Stomach smooth muscle (tissue), 2 donors: Measurements from ENCODE around the gene LTA4H.
A peak's percentile ranks its signal among the peaks of the same experiment; 100 is the strongest.

Source experiments
- H3K27ac ChIP-seq: one replicate; pipeline ENCODE4 v1.7.0; 2013; ENCODE audit warnings: mild to moderate bottlenecking, low read length, inconsistent platforms
- H3K27me3 ChIP-seq, 2 donors: one replicate each; pipeline ENCODE4 v1.7.0; 2013; ENCODE audit warnings: low read length in 2 of 2; ENCODE audit not compliant: insufficient read depth in 2 of 2, control insufficient read depth in 1 of 2
- H3K36me3 ChIP-seq, 2 donors: one replicate each; pipeline ENCODE4 v1.7.0; 2013; ENCODE audit warnings: low read length in 2 of 2; ENCODE audit not compliant: control insufficient read depth in 2 of 2, insufficient read depth in 2 of 2
- H3K4me1 ChIP-seq: one replicate; pipeline ENCODE4 v1.7.0; 2013; ENCODE audit warnings: low read length; ENCODE audit not compliant: control insufficient read depth, insufficient read depth
- H3K4me3 ChIP-seq, 2 donors: one replicate each; pipeline ENCODE4 v1.7.0; 2013; ENCODE audit warnings: low read length in 2 of 2
- H3K9ac ChIP-seq, 2 donors: one replicate each; pipeline ENCODE4 v1.7.0; 2013; ENCODE audit warnings: low read length in 2 of 2, mild to moderate bottlenecking in 1 of 2
- H3K9me3 ChIP-seq, 2 donors: one replicate each; pipeline ENCODE4 v1.7.0; 2013; ENCODE audit warnings: low read length in 2 of 2; ENCODE audit not compliant: control insufficient read depth in 2 of 2
- donor health status: healthy.
- donor health status: Pancreatic carcinoma.

The LTA4H gene

GRCh38 chr12:96045566-96045965, 10.2 kb upstream of the LTA4H start:
- Histone ChIP-seq H3K27me3 (no peaks in the 10 kb centered on the region), H3K4me3 (no peak overlapping the region), H3K36me3 (no peaks in the 10 kb centered on the region), H3K4me1 (no peaks in the 10 kb centered on the region), H3K27ac (no peak overlapping the region), H3K9ac (no peak overlapping the region), H3K9me3 (no peaks in the 10 kb centered on the region)

GRCh38 chr12:96044943-96045290, 9.5 kb upstream of the LTA4H start:
- no peaks in the 10 kb centered on the region for H3K4me1 ChIP-seq
- H3K9ac ChIP-seq, result no peak overlapping the region
- no peak overlapping the region for H3K4me3 ChIP-seq
- no peaks in the 10 kb centered on the region for H3K36me3 ChIP-seq
- H3K27ac ChIP-seq, result no peak overlapping the region
- H3K27me3 ChIP-seq, result no peaks in the 10 kb centered on the region
- no peaks in the 10 kb centered on the region for H3K9me3 ChIP-seq

GRCh38 chr12:96044017-96044942, 8.9 kb upstream of the LTA4H start:
- H3K36me3 ChIP-seq, result no peaks in the 10 kb centered on the region
- no peaks in the 10 kb centered on the region for H3K9me3 ChIP-seq
- no peak overlapping the region for H3K27ac ChIP-seq
- H3K9ac ChIP-seq, result no peak overlapping the region
- H3K27me3 ChIP-seq, result no peaks in the 10 kb centered on the region
- no peak overlapping the region for H3K4me3 ChIP-seq
- no peaks in the 10 kb centered on the region for H3K4me1 ChIP-seq

GRCh38 chr12:96041181-96041580, 5.8 kb upstream of the LTA4H start:
- Histone ChIP-seq H3K27ac (no peak overlapping the region), H3K4me3 (no peak overlapping the region), H3K36me3 (no peaks in the 10 kb centered on the region), H3K27me3 (no peaks in the 10 kb centered on the region), H3K4me1 (no peaks in the 10 kb centered on the region), H3K9me3 (no peaks in the 10 kb centered on the region), H3K9ac (no peak overlapping the region)

GRCh38 chr12:96040305-96041133, 5.1 kb upstream of the LTA4H start:
- H3K27ac ChIP-seq, result no peak overlapping the region
- H3K36me3 ChIP-seq, result no peaks in the 10 kb centered on the region
- H3K4me1 ChIP-seq, result no peaks in the 10 kb centered on the region
- H3K9me3 ChIP-seq, result no peaks in the 10 kb centered on the region
- no peaks in the 10 kb centered on the region for H3K27me3 ChIP-seq
- no peak overlapping the region for H3K9ac ChIP-seq
- no peak overlapping the region for H3K4me3 ChIP-seq

- no peaks in the 10 kb centered on the region for H3K27me3 ChIP-seq
- H3K27ac ChIP-seq, result no peak overlapping the region
- H3K4me1 ChIP-seq, result peaks cover 3% of the 10 kb centered on the region
- no peaks in the 10 kb centered on the region for H3K36me3 ChIP-seq
- no peaks in the 10 kb centered on the region for H3K9me3 ChIP-seq
- no peak overlapping the region for H3K9ac ChIP-seq
- no peak overlapping the region for H3K4me3 ChIP-seq
These were observed 4.1 kb upstream of the LTA4H start for GRCh38 chr12:96039516-96039915.

GRCh38 chr12:96036765-96037455, 1.5 kb upstream of the LTA4H start:
- H3K4me3 ChIP-seq, result no peak overlapping the region
- no peaks in the 10 kb centered on the region for H3K27me3 ChIP-seq
- H3K9me3 ChIP-seq, result no peaks in the 10 kb centered on the region
- no peak overlapping the region for H3K9ac ChIP-seq
- no peaks in the 10 kb centered on the region for H3K36me3 ChIP-seq
- H3K4me1 ChIP-seq, result peaks cover 13% of the 10 kb centered on the region
- no peak overlapping the region for H3K27ac ChIP-seq

- no peaks in the 10 kb centered on the region for H3K27me3 ChIP-seq
- H3K27ac ChIP-seq, result peak overlapping the region; percentile 79
- no peaks in the 10 kb centered on the region for H3K36me3 ChIP-seq
- peaks cover 13% of the 10 kb centered on the region for H3K4me1 ChIP-seq
- peak overlapping the region; percentile 90 for H3K9ac ChIP-seq
- H3K4me3 ChIP-seq, result peak overlapping the region; percentile 100
- H3K9me3 ChIP-seq, result no peaks in the 10 kb centered on the region
These were observed 635 bp downstream of the LTA4H start for GRCh38 chr12:96034621-96035282.

- Histone ChIP-seq H3K9me3 (no peaks in the 10 kb centered on the region), H3K27me3 (no peaks in the 10 kb centered on the region), H3K36me3 (no peaks in the 10 kb centered on the region), H3K4me3 (peak overlapping the region in 1 of 2 donors; percentile 100), H3K9ac (peak overlapping the region in 1 of 2 donors; percentile 90), H3K27ac (no peak overlapping the region), H3K4me1 (peaks cover 13% of the 10 kb centered on the region)
These were observed 1.6 kb downstream of the LTA4H start for GRCh38 chr12:96033549-96034389.
